ENCODE results near the gene ACAD9. TPM values are rescaled to one million over a fixed set of nuclear protein-coding genes. Genes with fewer than 3 reads are reported as not detected.
A peak's percentile ranks its signal among the peaks of the same experiment; 100 is the strongest.

ACAD9 gene
- total and polyA plus RNA-seq, 2 of the 13 experiments (the other 11 are each of a cell fraction or from before 2014, with no cell fraction given): 15.3 to 38.2 TPM

GRCh38 chr3:128879125-128879969, at the start of gene ACAD9 (continued):
- TF ChIP-seq, protein P1, sequence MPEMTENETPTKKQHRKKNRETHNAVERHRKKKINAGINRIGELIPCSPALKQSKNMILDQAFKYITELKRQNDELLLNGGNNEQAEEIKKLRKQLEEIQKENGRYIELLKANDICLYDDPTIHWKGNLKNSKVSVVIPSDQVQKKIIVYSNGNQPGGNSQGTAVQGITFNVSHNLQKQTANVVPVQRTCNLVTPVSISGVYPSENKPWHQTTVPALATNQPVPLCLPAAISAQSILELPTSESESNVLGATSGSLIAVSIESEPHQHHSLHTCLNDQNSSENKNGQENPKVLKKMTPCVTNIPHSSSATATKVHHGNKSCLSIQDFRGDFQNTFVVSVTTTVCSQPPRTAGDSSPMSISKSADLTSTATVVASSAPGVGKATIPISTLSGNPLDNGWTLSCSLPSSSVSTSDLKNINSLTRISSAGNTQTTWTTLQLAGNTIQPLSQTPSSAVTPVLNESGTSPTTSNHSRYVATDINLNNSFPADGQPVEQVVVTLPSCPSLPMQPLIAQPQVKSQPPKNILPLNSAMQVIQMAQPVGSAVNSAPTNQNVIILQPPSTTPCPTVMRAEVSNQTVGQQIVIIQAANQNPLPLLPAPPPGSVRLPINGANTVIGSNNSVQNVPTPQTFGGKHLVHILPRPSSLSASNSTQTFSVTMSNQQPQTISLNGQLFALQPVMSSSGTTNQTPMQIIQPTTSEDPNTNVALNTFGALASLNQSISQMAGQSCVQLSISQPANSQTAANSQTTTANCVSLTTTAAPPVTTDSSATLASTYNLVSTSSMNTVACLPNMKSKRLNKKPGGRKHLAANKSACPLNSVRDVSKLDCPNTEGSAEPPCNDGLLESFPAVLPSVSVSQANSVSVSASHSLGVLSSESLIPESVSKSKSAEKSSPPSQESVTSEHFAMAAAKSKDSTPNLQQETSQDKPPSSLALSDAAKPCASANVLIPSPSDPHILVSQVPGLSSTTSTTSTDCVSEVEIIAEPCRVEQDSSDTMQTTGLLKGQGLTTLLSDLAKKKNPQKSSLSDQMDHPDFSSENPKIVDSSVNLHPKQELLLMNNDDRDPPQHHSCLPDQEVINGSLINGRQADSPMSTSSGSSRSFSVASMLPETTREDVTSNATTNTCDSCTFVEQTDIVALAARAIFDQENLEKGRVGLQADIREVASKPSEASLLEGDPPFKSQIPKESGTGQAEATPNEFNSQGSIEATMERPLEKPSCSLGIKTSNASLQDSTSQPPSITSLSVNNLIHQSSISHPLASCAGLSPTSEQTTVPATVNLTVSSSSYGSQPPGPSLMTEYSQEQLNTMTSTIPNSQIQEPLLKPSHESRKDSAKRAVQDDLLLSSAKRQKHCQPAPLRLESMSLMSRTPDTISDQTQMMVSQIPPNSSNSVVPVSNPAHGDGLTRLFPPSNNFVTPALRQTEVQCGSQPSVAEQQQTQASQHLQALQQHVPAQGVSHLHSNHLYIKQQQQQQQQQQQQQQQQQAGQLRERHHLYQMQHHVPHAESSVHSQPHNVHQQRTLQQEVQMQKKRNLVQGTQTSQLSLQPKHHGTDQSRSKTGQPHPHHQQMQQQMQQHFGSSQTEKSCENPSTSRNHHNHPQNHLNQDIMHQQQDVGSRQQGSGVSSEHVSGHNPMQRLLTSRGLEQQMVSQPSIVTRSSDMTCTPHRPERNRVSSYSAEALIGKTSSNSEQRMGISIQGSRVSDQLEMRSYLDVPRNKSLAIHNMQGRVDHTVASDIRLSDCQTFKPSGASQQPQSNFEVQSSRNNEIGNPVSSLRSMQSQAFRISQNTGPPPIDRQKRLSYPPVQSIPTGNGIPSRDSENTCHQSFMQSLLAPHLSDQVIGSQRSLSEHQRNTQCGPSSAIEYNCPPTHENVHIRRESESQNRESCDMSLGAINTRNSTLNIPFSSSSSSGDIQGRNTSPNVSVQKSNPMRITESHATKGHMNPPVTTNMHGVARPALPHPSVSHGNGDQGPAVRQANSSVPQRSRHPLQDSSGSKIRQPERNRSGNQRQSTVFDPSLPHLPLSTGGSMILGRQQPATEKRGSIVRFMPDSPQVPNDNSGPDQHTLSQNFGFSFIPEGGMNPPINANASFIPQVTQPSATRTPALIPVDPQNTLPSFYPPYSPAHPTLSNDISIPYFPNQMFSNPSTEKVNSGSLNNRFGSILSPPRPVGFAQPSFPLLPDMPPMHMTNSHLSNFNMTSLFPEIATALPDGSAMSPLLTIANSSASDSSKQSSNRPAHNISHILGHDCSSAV (CRISPR knock-in tag; IDR thresholded peaks at IDR 0.05; ENCODE audit: borderline replicate concordance): no peak
- TF ChIP-seq REST (IDR thresholded peaks at IDR 0.05; ENCODE audit: borderline replicate concordance in 1 of 2, low read depth in 1 of 2, low read length in 2 of 2): no peak
- TF ChIP-seq FOXK2 (IDR thresholded peaks at IDR 0.05): no peak
- TF ChIP-seq GATAD2A (CRISPR knock-in tag; IDR thresholded peaks at IDR 0.05): no peak
- TF ChIP-seq ZNF737 (CRISPR knock-in tag; IDR thresholded peaks at IDR 0.05; ENCODE audit: borderline replicate concordance): peak; percentile 32; the same call in 1 of the 2 replicates
- peak; percentile 86 for TF ChIP-seq ZNF501 (CRISPR knock-in tag; IDR thresholded peaks at IDR 0.05)
- peak; percentile 87 for TF ChIP-seq DRAP1 (CRISPR knock-in tag; IDR thresholded peaks at IDR 0.05)
- peak; percentile 34; the same call in 1 of the 2 replicates for TF ChIP-seq GATA4 (IDR thresholded peaks at IDR 0.05; ENCODE audit: borderline replicate concordance, low read depth)
- TF ChIP-seq MAFF (IDR thresholded peaks at IDR 0.05; ENCODE audit: low read depth, low read length): no peak
- peak; percentile 97 for TF ChIP-seq ZFP82 (CRISPR knock-in tag; IDR thresholded peaks at IDR 0.05; ENCODE audit: borderline replicate concordance)
- peak; percentile 92 for TF ChIP-seq ZNF83 (CRISPR knock-in tag; IDR thresholded peaks at IDR 0.05; ENCODE audit: borderline replicate concordance)
- peak; percentile 74; the same call in 1 of the 2 replicates for TF ChIP-seq ELF3 (CRISPR knock-in tag; IDR thresholded peaks at IDR 0.05)
- TF ChIP-seq, protein P2, sequence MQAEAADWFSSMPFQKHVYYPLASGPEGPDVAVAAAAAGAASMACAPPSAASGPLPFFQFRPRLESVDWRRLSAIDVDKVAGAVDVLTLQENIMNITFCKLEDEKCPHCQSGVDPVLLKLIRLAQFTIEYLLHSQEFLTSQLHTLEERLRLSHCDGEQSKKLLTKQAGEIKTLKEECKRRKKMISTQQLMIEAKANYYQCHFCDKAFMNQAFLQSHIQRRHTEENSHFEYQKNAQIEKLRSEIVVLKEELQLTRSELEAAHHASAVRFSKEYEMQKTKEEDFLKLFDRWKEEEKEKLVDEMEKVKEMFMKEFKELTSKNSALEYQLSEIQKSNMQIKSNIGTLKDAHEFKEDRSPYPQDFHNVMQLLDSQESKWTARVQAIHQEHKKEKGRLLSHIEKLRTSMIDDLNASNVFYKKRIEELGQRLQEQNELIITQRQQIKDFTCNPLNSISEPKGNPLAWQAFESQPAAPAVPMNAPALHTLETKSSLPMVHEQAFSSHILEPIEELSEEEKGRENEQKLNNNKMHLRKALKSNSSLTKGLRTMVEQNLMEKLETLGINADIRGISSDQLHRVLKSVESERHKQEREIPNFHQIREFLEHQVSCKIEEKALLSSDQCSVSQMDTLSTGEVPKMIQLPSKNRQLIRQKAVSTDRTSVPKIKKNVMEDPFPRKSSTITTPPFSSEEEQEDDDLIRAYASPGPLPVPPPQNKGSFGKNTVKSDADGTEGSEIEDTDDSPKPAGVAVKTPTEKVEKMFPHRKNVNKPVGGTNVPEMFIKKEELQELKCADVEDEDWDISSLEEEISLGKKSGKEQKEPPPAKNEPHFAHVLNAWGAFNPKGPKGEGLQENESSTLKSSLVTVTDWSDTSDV (CRISPR knock-in tag; IDR thresholded peaks at IDR 0.05): peak; percentile 90

All from HepG2 (cell line).